Stomach (tissue), 4 donors: Measurements from ENCODE around the gene GTPBP8.

Experiments used
- EP300 ChIP-seq: sonication (generic); formaldehyde crosslinking; IDR thresholded peaks from one replicate; pipeline ENCODE4 v1.6.1; 2017; ENCODE audit warnings: antibody characterized with exemption
- TF ChIP-seq, protein P1 (sequence below), 7 experiments: fragments of 450-650 bp in 4 of 7; fragments of 200-600 bp in 3 of 7; sonication (generic) in 3 of 7; IDR thresholded peaks; one replicate each; pipeline ENCODE4 v1.5.1; 2016 to 2019; ENCODE audit warnings: antibody characterized with exemption in 7 of 7, control low read depth in 2 of 7, mild to moderate bottlenecking in 1 of 7

- TF ChIP-seq, protein P1, sequence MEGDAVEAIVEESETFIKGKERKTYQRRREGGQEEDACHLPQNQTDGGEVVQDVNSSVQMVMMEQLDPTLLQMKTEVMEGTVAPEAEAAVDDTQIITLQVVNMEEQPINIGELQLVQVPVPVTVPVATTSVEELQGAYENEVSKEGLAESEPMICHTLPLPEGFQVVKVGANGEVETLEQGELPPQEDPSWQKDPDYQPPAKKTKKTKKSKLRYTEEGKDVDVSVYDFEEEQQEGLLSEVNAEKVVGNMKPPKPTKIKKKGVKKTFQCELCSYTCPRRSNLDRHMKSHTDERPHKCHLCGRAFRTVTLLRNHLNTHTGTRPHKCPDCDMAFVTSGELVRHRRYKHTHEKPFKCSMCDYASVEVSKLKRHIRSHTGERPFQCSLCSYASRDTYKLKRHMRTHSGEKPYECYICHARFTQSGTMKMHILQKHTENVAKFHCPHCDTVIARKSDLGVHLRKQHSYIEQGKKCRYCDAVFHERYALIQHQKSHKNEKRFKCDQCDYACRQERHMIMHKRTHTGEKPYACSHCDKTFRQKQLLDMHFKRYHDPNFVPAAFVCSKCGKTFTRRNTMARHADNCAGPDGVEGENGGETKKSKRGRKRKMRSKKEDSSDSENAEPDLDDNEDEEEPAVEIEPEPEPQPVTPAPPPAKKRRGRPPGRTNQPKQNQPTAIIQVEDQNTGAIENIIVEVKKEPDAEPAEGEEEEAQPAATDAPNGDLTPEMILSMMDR (IDR thresholded peaks at IDR 0.05) = no peak
- TF ChIP-seq EP300 = no peak
Measured at GRCh38 chr3:113040231-113040630, 49.4 kb downstream of the GTPBP8 start.
